ENCODE data around the gene PGBD5.

The PGBD5 gene

GRCh38 chr1:230376296-230376695, 49.8 kb downstream of the PGBD5 start:
- no peak for DNase-seq (ENCODE audit: low read depth, low spot score)
- in situ Hi-C loops (cut with HindIII; ENCODE audit: low sequenced_read_pairs): no loop called here
- TF ChIP-seq CTCF (IDR thresholded peaks at IDR 0.05; ENCODE audit: low read depth, low read length): no peak
- H3K4me3 ChIP-seq (ENCODE audit: low read depth, low read length): no peak overlapping the region

- DNase-seq (ENCODE audit: low read depth, low spot score): no peak
- in situ Hi-C loops (cut with HindIII; ENCODE audit: low sequenced_read_pairs): no loop called here
- no peak overlapping the region for H3K4me3 ChIP-seq (ENCODE audit: low read depth, low read length)
- TF ChIP-seq CTCF (IDR thresholded peaks at IDR 0.05; ENCODE audit: low read depth, low read length): no peak
Measured at GRCh38 chr1:230375780-230376179, 50.4 kb downstream of the PGBD5 start.

GRCh38 chr1:230375147-230375546, 51.0 kb downstream of the PGBD5 start:
- TF ChIP-seq CTCF (IDR thresholded peaks at IDR 0.05; ENCODE audit: low read depth, low read length): no peak
- H3K4me3 ChIP-seq (ENCODE audit: low read depth, low read length): no peak overlapping the region
- DNase-seq (ENCODE audit: low read depth, low spot score): no peak
- in situ Hi-C loops (cut with HindIII; ENCODE audit: low sequenced_read_pairs): no loop called here

GRCh38 chr1:230371923-230372703, 54.0 kb downstream of the PGBD5 start:
- in situ Hi-C loops (cut with HindIII; ENCODE audit: low sequenced_read_pairs): no loop called here
- DNase-seq (ENCODE audit: low read depth, low spot score): no peak

GRCh38 chr1:230370109-230370508, 56.0 kb downstream of the PGBD5 start:
- TF ChIP-seq CTCF (IDR thresholded peaks at IDR 0.05; ENCODE audit: low read depth, low read length): no peak
- in situ Hi-C loops (cut with HindIII; ENCODE audit: low sequenced_read_pairs): no loop called here
- no peak for DNase-seq (ENCODE audit: low read depth, low spot score)
- no peak overlapping the region for H3K4me3 ChIP-seq (ENCODE audit: low read depth, low read length)

More at GRCh38 chr1:230371923-230372703, 54.0 kb downstream of the PGBD5 start:
- TF ChIP-seq CTCF (IDR thresholded peaks at IDR 0.05; ENCODE audit: low read depth, low read length): no peak
- no peak overlapping the region for H3K4me3 ChIP-seq (ENCODE audit: low read depth, low read length)

GRCh38 chr1:230368871-230369270, 57.3 kb downstream of the PGBD5 start:
- TF ChIP-seq CTCF (IDR thresholded peaks at IDR 0.05; ENCODE audit: low read depth, low read length): no peak

More at GRCh38 chr1:230368871-230369270, 57.3 kb downstream of the PGBD5 start:
- in situ Hi-C loops (cut with HindIII; ENCODE audit: low sequenced_read_pairs): no loop called here
- H3K4me3 ChIP-seq (ENCODE audit: low read depth, low read length): no peak overlapping the region
- no peak for DNase-seq (ENCODE audit: low read depth, low spot score)

Measured in astrocyte of the spinal cord (primary cell).